Smooth muscle cell (in vitro differentiated cells): ENCODE results near the gene CPLANE2. TPM values are rescaled to one million over a fixed set of nuclear protein-coding genes. Genes with fewer than 3 reads are reported as not detected.
A peak's percentile ranks its signal among the peaks of the same experiment; 100 is the strongest.
"Not testable (repeated sequence)": the region's sequence is repeated elsewhere in the genome, so short reads cannot be mapped to it uniquely, and the experiment has no call there.

Experiments used
- DNase-seq: peaks from one replicate; lab custom pipeline; 2025; ENCODE audit not compliant: unreplicated experiment; lab: John Stamatoyannopoulos, UW
- H2AFZ ChIP-seq: fragments of 200-600 bp; sonication (generic); 2 replicates; pipeline ENCODE4 v1.6.0; 2016; ENCODE audit warnings: antibody characterized with exemption, low read depth, mild to moderate bottlenecking
- H3F3A ChIP-seq: fragments of 200-600 bp; sonication (generic); 2 replicates; pipeline ENCODE4 v1.6.0; 2017; ENCODE audit warnings: antibody characterized with exemption, low read depth
- H3K27ac ChIP-seq: fragments of 200-600 bp; sonication (generic); 2 replicates; pipeline ENCODE4 v1.5.1; 2016; ENCODE audit warnings: low read depth, mild to moderate bottlenecking
- H3K27me3 ChIP-seq: fragments of 200-600 bp; sonication (generic); 2 replicates; pipeline ENCODE4 v1.6.1; 2016; ENCODE audit warnings: low read depth, mild to moderate bottlenecking
- H3K36me3 ChIP-seq: fragments of 200-600 bp; sonication (generic); 2 replicates; pipeline ENCODE4 v1.5.1; 2016; ENCODE audit warnings: low read depth
- H3K4me1 ChIP-seq: fragments of 200-600 bp; sonication (generic); 2 replicates; pipeline ENCODE4 v1.5.1; 2016; ENCODE audit warnings: low read depth
- H3K4me2 ChIP-seq: fragments of 200-600 bp; sonication (generic); 2 replicates; pipeline ENCODE4 v1.6.0; 2016; ENCODE audit warnings: mild to moderate bottlenecking
- H3K4me3 ChIP-seq: fragments of 200-600 bp; sonication (generic); 2 replicates; pipeline ENCODE4 v1.5.1; 2016; ENCODE audit warnings: mild to moderate bottlenecking
- H3K79me2 ChIP-seq: fragments of 200-600 bp; sonication (generic); 2 replicates; pipeline ENCODE4 v1.6.0; 2016; ENCODE audit warnings: low read depth, mild to moderate bottlenecking
- H3K9ac ChIP-seq: fragments of 200-600 bp; sonication (generic); 2 replicates; pipeline ENCODE4 v1.6.0; 2016; ENCODE audit warnings: low read depth
- H3K9me3 ChIP-seq: fragments of 200-600 bp; sonication (generic); replicated peaks from 2 replicates; pipeline ENCODE4 v1.5.1; 2016; ENCODE audit warnings: low read depth
- H4K20me1 ChIP-seq: fragments of 200-600 bp; sonication (generic); 2 replicates; pipeline ENCODE4 v1.6.0; 2016; ENCODE audit warnings: low read depth
- CTCF ChIP-seq: fragments of 200-600 bp; sonication (generic); IDR thresholded peaks from 2 replicates; pipeline ENCODE4 v1.5.1; 2017; ENCODE audit warnings: borderline replicate concordance, mild to moderate bottlenecking, antibody characterized with exemption; ENCODE audit not compliant: insufficient read depth, poor library complexity, severe bottlenecking
- WGBS: methylation state at CpG from one replicate; pipeline ENCODE4 v1.1.7; 2016; ENCODE audit warnings: low lambda C conversion rate; 5-methylcytosine and 5-hydroxymethylcytosine counted together
- polyA plus RNA-seq: library from polyadenylated mRNA; unstranded; fragments of >200 nt; fragmentation: Nextera tagmentation; extraction: Ambion mirVana; gene quantifications from 2 replicates; pipeline ENCODE4 v1.2.1, GENCODE V29; 2016
- total RNA-seq: library from RNA; depleted of rRNA; stranded (reverse); fragments of >200 nt; gene quantifications from 2 replicates; pipeline ENCODE4 v1.2.3, GENCODE V29; 2014

Gene CPLANE2
- total and polyA plus RNA-seq, 2 experiments from 2014 or later, result 2.2 to 2.5 TPM

- Histone ChIP-seq H3K27ac (no peak overlapping the region), H3K36me3 (no peaks in the 10 kb centered on the region), H3K4me2 (peak overlapping the region; percentile 85), H3K9ac (no peak overlapping the region), H3K4me3 (peak overlapping the region; percentile 49), H3K79me2 (no peaks in the 10 kb centered on the region), H3K4me1 (no peaks in the 10 kb centered on the region), H2AFZ (peak overlapping the region; percentile 26), H3F3A (no peaks in the 10 kb centered on the region), H3K9me3 (no peaks in the 10 kb centered on the region), H4K20me1 (no peaks in the 10 kb centered on the region), H3K27me3 (no peaks in the 10 kb centered on the region)
- no peak for TF ChIP-seq CTCF
- 22% methylated on average over 30 of the region's 33 CpGs for WGBS
- peak; percentile 57 for DNase-seq
These were observed 20.9 kb downstream of the CPLANE2 start for GRCh38 chr1:16215882-16216753.

- H3K4me1 ChIP-seq, H3K4me2 ChIP-seq, H3K27ac ChIP-seq, H4K20me1 ChIP-seq, H2AFZ ChIP-seq, H3K36me3 ChIP-seq, H3F3A ChIP-seq, H3K9ac ChIP-seq, H3K4me3 ChIP-seq, H3K9me3 ChIP-seq, DNase-seq, H3K79me2 ChIP-seq, H3K27me3 ChIP-seq: not testable (repeated sequence)
- 99% methylated on average over 14 of the region's 14 CpGs for WGBS
These were observed 21.7 kb downstream of the CPLANE2 start for GRCh38 chr1:16215240-16215639.

DNA sequence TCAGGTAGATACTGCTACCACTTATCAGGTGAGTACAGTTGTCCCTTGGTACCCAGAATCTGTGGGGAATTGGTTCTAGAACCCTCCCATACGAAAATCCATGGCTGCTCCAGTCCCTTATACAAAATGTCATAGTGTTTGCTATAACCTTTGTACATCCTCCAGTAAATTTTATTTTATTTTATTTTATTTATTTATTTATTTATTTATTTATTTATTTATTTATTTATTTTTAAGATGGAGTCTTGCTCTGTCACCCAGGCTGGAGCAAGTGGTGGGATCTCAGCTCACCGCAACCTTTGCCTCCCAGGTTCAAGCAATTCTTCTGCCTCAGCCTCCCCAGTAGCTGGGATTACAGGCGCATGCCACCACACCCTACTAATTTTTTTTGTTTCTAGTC lies 23.4 kb downstream of the CPLANE2 start:
- 96% methylated on average over 3 of the region's 3 CpGs for WGBS
- H3K9me3 ChIP-seq, H4K20me1 ChIP-seq, H2AFZ ChIP-seq, H3K36me3 ChIP-seq, H3K4me2 ChIP-seq, H3K27ac ChIP-seq, H3F3A ChIP-seq, H3K9ac ChIP-seq, H3K4me3 ChIP-seq, H3K79me2 ChIP-seq, H3K27me3 ChIP-seq, DNase-seq: not testable (repeated sequence)
- H3K4me1 ChIP-seq, result peaks cover 10% of the 10 kb centered on the region

DNA sequence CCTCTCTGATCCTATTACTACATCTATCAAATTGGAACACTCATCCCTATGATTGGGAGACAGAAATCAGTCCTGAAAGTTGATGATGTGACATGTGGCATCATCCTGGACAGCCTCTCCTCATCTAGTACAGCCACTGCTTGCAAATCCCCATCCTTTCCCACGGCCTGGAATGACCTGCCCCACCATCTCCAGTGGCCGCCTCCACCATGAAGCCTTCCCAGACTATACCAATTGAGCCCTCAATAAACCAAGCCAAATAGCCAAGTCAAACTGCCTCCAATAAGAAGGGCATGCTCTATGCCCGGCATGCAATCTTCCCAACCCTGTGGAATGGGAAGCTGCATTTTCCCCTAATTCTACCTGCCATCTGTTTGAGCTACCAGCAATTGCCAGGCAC lies 24.0 kb downstream of the CPLANE2 start:
- DNase-seq, result no peak
- Histone ChIP-seq H3K9me3 (no peaks in the 10 kb centered on the region), H3K36me3 (no peaks in the 10 kb centered on the region), H3K27me3 (no peaks in the 10 kb centered on the region), H3K79me2 (no peaks in the 10 kb centered on the region), H3K27ac (no peak overlapping the region), H3K9ac (no peak overlapping the region), H4K20me1 (no peaks in the 10 kb centered on the region), H3F3A (peaks cover 2% of the 10 kb centered on the region), H2AFZ (no peak overlapping the region), H3K4me3 (no peak overlapping the region), H3K4me2 (no peak overlapping the region), H3K4me1 (peaks cover 10% of the 10 kb centered on the region)
- WGBS, result 67% methylated on average over 3 of the region's 3 CpGs
- no peak for TF ChIP-seq CTCF
